HepG2 (cell line): ENCODE measurements around the gene SDR39U1. TPM values are rescaled to one million over a fixed set of nuclear protein-coding genes. Genes with fewer than 3 reads are reported as not detected.

ENCODE experiments used
- AKNA ChIP-seq: sonication (generic); formaldehyde crosslinking; IDR thresholded peaks from 2 replicates; pipeline ENCODE4 v1.4.0; 2020; ENCODE audit warnings: missing genetic modification reagents, borderline replicate concordance
- ARNTL ChIP-seq: sonication (generic); formaldehyde crosslinking; IDR thresholded peaks from 2 replicates; pipeline ENCODE4 v1.4.0; 2020; ENCODE audit warnings: mild to moderate bottlenecking, missing genetic modification reagents
- DMAP1 ChIP-seq: IDR thresholded peaks from 2 replicates; pipeline ENCODE4 v1.6.1; 2016
- HOXA5 ChIP-seq: sonication (generic); formaldehyde crosslinking; IDR thresholded peaks from 2 replicates; pipeline ENCODE4 v1.4.0; 2020; ENCODE audit warnings: missing genetic modification reagents
- KLF9 ChIP-seq: IDR thresholded peaks from 2 replicates; pipeline ENCODE4 v1.6.1; 2016; ENCODE audit warnings: low read depth
- NFYB ChIP-seq: sonication (generic); formaldehyde crosslinking; IDR thresholded peaks from 2 replicates; pipeline ENCODE4 v1.4.0; 2020; ENCODE audit warnings: missing genetic modification reagents
- ZBTB8A ChIP-seq: sonication (generic); formaldehyde crosslinking; IDR thresholded peaks from 2 replicates; pipeline ENCODE4 v1.4.0; 2020; ENCODE audit warnings: mild to moderate bottlenecking, low read depth, missing genetic modification reagents, borderline replicate concordance
- ZNF407 ChIP-seq: sonication (generic); formaldehyde crosslinking; IDR thresholded peaks from one replicate; pipeline ENCODE4 v1.5.1; 2020; ENCODE audit warnings: mild to moderate bottlenecking, missing genetic modification reagents; ENCODE audit errors: not compliant biosample characterization
- ZNF562 ChIP-seq: sonication (generic); formaldehyde crosslinking; IDR thresholded peaks from 2 replicates; pipeline ENCODE4 v1.8.0; 2022; ENCODE audit warnings: missing genetic modification reagents, borderline replicate concordance
- ZNF576 ChIP-seq: sonication (generic); formaldehyde crosslinking; IDR thresholded peaks from 2 replicates; pipeline ENCODE4 v1.4.0; 2020; ENCODE audit warnings: mild to moderate bottlenecking, missing genetic modification reagents
- ZNF629 ChIP-seq: sonication (generic); formaldehyde crosslinking; conservative IDR thresholded peaks from 2 replicates; pipeline ENCODE4 v1.5.0; 2020; ENCODE audit warnings: missing genetic modification reagents
- ZZZ3 ChIP-seq: sonication (generic); formaldehyde crosslinking; IDR thresholded peaks from 2 replicates; pipeline ENCODE4 v1.4.0; 2020; ENCODE audit warnings: missing genetic modification reagents, mild to moderate bottlenecking, borderline replicate concordance
- polyA plus RNA-seq, 8 experiments: library from polyadenylated mRNA; depleted of rRNA in 3 of 8; stranded (reverse) in 7 of 8; unstranded in 1 of 8; fragments of >200 nt; fragmentation: Illumina TruSeq in 4 of 8; extraction: Trizol in 4 of 8; gene quantifications; 2 replicates each; pipeline versions ENCODE4 v1.2.1 to v1.2.3, GENCODE V29; 2011 to 2016; ENCODE audit warnings: low read depth in 4 of 8, missing spikeins in 1 of 8, mixed read lengths in 1 of 8; ENCODE audit not compliant: insufficient read depth in 1 of 8
- total RNA-seq, 5 experiments: library from RNA; depleted of rRNA; stranded (reverse); fragments of >200 nt; fragmentation: Illumina TruSeq; extraction: Trizol; gene quantifications; 2 replicates each; pipeline ENCODE4 v1.2.3, GENCODE V29; 2016; ENCODE audit warnings: low read depth in 1 of 5

Gene SDR39U1
- total and polyA plus RNA-seq, 2 of the 13 experiments (the other 11 are each of a cell fraction or from before 2014, with no cell fraction given) = 34.4 to 129 TPM

DNA sequence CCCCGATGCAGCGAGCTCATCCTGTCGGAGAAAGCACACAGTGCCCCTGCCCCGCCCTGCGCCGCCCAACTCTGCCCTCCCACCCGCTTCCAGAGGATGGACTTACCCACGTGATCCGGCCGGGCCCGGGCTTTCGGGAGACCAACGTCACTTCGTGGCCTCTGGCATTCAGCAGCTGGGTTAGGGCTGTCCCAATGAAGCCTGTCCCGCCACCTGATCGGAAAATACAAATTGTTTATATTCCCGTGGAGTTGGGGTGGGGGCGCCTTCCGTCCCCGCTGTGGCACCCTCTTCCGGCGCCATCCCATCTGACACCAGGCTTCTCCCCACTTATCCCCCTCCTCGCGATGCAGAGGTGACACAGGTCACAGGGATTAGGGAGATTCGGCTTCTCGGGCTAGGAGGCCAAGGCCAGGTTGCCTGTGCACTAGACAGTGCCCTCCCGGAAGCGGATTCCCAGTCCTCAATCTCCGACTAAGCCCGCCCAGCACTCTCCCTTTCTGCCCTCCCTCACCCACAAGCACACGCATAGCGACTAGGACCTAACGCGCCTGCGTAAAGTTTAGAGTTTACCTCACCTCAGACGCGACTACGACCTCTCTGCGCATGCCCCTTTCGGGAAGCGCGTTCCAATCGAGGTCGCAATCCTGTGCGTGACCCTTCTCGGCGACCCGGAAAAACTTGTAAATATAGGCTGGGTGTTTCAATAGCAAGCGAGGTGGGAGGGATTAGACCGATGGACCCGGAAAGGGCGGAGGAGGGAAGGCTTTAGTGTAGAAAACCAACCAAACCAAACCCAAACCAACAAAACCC is at the start of gene SDR39U1 (continued):
- peak; percentile 85 for TF ChIP-seq ZNF407 (CRISPR knock-in tag)
- peak; percentile 18; the same call in 1 of the 2 replicates for TF ChIP-seq ZNF629
- TF ChIP-seq KLF9 (CRISPR knock-in tag) = no peak; the same call in 1 of the 2 replicates
- TF ChIP-seq ARNTL (CRISPR knock-in tag) = peak; percentile 92
- 0 out of 2 replicates have a peak, but pooled peaks have one; percentile 41 for TF ChIP-seq AKNA
- peak; percentile 73; the same call in 1 of the 2 replicates for TF ChIP-seq ZNF576 (CRISPR knock-in tag)
- peak; percentile 96 for TF ChIP-seq NFYB
- TF ChIP-seq ZBTB8A (CRISPR knock-in tag) = 0 out of 2 replicates have a peak, but pooled peaks have one; percentile 55
- no peak for TF ChIP-seq ZNF562 (CRISPR knock-in tag)
- peak; percentile 64; the same call in 1 of the 2 replicates for TF ChIP-seq HOXA5 (CRISPR knock-in tag)
- peak; percentile 78; the same call in 1 of the 2 replicates for TF ChIP-seq ZZZ3
- peak; percentile 97 for TF ChIP-seq DMAP1 (CRISPR knock-in tag)
